HepG2 (cell line): ENCODE data around the gene SEMA4C. TPM values are rescaled to one million over a fixed set of nuclear protein-coding genes. Genes with fewer than 3 reads are reported as not detected.
A peak's percentile ranks its signal among the peaks of the same experiment; 100 is the strongest.
"Not testable (repeated sequence)": the region's sequence is repeated elsewhere in the genome, so short reads cannot be mapped to it uniquely, and the experiment has no call there.

Experiments
- ATAC-seq: fragments of 200-7000 bp; cut with Tn5 transposase; 3 replicates; pipeline ENCODE4 v1.9.1; 2020; ENCODE audit warnings: mild to moderate bottlenecking, moderate library complexity
- BruUV-seq: library from RNA; stranded (reverse); fragments of 400-500 nt; replicated peaks from 2 replicates; lab custom pipeline; 2021; lab: Mats Ljungman, UMichigan
- CTCF ChIA-PET: fragments of 300-600 bp; formaldehyde crosslinking; extraction: SDS; loops from one replicate; lab custom pipeline; 2021; ENCODE audit warnings: low total read pairs, inconsistent platforms, low intra/inter-chr PET ratio; lab: Yijun Ruan, JAX
- POLR2A ChIA-PET: fragments of 350-600 bp; sonication (Branson Sonifier 250); formaldehyde crosslinking; loops from one replicate; lab custom pipeline; 2020; ENCODE audit warnings: antibody characterized with exemption, inconsistent platforms; lab: Yijun Ruan, JAX
- DNase-seq: peaks from one replicate; pipeline ENCODE4 v3.0.0-alpha.2; 2015; ENCODE audit warnings: low spot score
- FAIRE-seq: peaks from 3 replicates; lab custom pipeline; 2011; peaks lifted over from hg19 to GRCh38; lab: Jason Lieb, UNC
- H2AFZ ChIP-seq: one replicate; pipeline ENCODE4 v1.6.1; 2011; ENCODE audit warnings: low read length, inconsistent platforms
- H3K27ac ChIP-seq: fragments of 300-600 bp; 3 replicates; pipeline ENCODE4 v1.8.0; 2011; ENCODE audit warnings: mixed run types, mild to moderate bottlenecking, mixed read lengths, low read length, inconsistent platforms; ENCODE audit not compliant: insufficient read depth; ENCODE audit errors: extremely low read length
- H3K27me3 ChIP-seq, 2 experiments: fragments of 200-600 bp in 1 of 2; 2 replicates in 1 of 2; 3 replicates in 1 of 2; pipeline versions ENCODE4 v1.6.0 to v1.8.0; 2011; ENCODE audit warnings: low read length in 2 of 2, mild to moderate bottlenecking in 2 of 2, moderate library complexity in 2 of 2, inconsistent platforms in 1 of 2; ENCODE audit not compliant: insufficient read depth in 2 of 2, control insufficient read depth in 1 of 2
- H3K36me3 ChIP-seq, 2 experiments: fragments of 200-600 bp in 1 of 2; replicated peaks in 1 of 2; 2 replicates in 1 of 2; 3 replicates in 1 of 2; pipeline versions ENCODE4 v1.5.1 to v1.8.0; 2011; ENCODE audit warnings: low read length in 2 of 2, inconsistent platforms in 1 of 2; ENCODE audit not compliant: insufficient read depth in 2 of 2, control insufficient read depth in 1 of 2
- H3K4me1 ChIP-seq: 2 replicates; pipeline ENCODE4 v1.5.1; 2012; ENCODE audit warnings: low read length, inconsistent platforms; ENCODE audit not compliant: insufficient read depth
- H3K4me2 ChIP-seq: 2 replicates; pipeline ENCODE4 v1.6.0; 2011; ENCODE audit warnings: low read depth, low read length, inconsistent platforms
- H3K4me3 ChIP-seq, 3 experiments: fragments of 200-600 bp in 1 of 3; sonication (generic), shearing (Covaris generic) in 1 of 3; replicated peaks in 1 of 3; 2 replicates each; pipeline ENCODE4 v1.5.1; 2011 to 2016; ENCODE audit warnings: low read length in 3 of 3, inconsistent platforms in 2 of 3, low read depth in 2 of 3, mild to moderate bottlenecking in 2 of 3, control low read depth in 1 of 3, mixed read lengths in 1 of 3; ENCODE audit not compliant: insufficient read depth in 1 of 3
- H3K79me2 ChIP-seq: one replicate; pipeline ENCODE4 v1.6.1; 2011; ENCODE audit warnings: low read length, inconsistent platforms; ENCODE audit not compliant: insufficient read depth
- H3K9ac ChIP-seq: 2 replicates; pipeline ENCODE4 v1.6.0; 2011; ENCODE audit warnings: mild to moderate bottlenecking, low read depth, low read length, inconsistent platforms; ENCODE audit not compliant: insufficient read depth
- H3K9me3 ChIP-seq: 2 replicates; pipeline ENCODE4 v1.5.1; 2012; ENCODE audit warnings: mild to moderate bottlenecking, low read length
- H4K20me1 ChIP-seq: 2 replicates; pipeline ENCODE4 v1.6.0; 2011; ENCODE audit warnings: inconsistent platforms, mild to moderate bottlenecking, low read length, moderate library complexity; ENCODE audit not compliant: insufficient read depth
- NR2F1 ChIP-seq, 2 experiments: fragments of 450-650 bp in 1 of 2; formaldehyde crosslinking in 1 of 2; IDR thresholded peaks; 2 replicates each; pipeline versions ENCODE4 v1.5.0 to v1.6.1; 2016 to 2020; ENCODE audit warnings: mild to moderate bottlenecking in 1 of 2, missing compliant biosample characterization in 1 of 2, missing genetic modification reagents in 1 of 2, moderate library complexity in 1 of 2
- NR2F6 ChIP-seq, 2 experiments: IDR thresholded peaks; 2 replicates each; pipeline ENCODE4 v1.6.1; 2016; ENCODE audit warnings: antibody characterized with exemption in 1 of 2, mild to moderate bottlenecking in 1 of 2
- PHF20 ChIP-seq: sonication (generic); formaldehyde crosslinking; IDR thresholded peaks from 2 replicates; pipeline ENCODE4 v1.5.0; 2020; ENCODE audit warnings: mild to moderate bottlenecking, missing genetic modification reagents
- WGBS: methylation state at CpG from one replicate; pipeline ENCODE4 v1.1.6; 2017; ENCODE audit warnings: low lambda C conversion rate; 5-methylcytosine and 5-hydroxymethylcytosine counted together
- in situ Hi-C: cut with HindIII; loops from 2 replicates; pipeline ENCODE4 v1.10.0; 2017; ENCODE audit warnings: low pct_unique_long_range_greater_than_20kb; ENCODE audit not compliant: extremely low pct_ligation_motif_present
- intact Hi-C: fragments of 100-400 bp; cut with micrococcal nuclease; formaldehyde crosslinking; loops from one replicate; pipeline ENCODE4 v1.10.0; 2022; ENCODE audit not compliant: unreplicated experiment
- polyA plus RNA-seq, 8 experiments: library from polyadenylated mRNA; depleted of rRNA in 3 of 8; stranded (reverse) in 7 of 8; unstranded in 1 of 8; fragments of >200 nt; fragmentation: Illumina TruSeq in 4 of 8; extraction: Trizol in 4 of 8; gene quantifications; 2 replicates each; pipeline versions ENCODE4 v1.2.1 to v1.2.3, GENCODE V29; 2011 to 2016; ENCODE audit warnings: low read depth in 4 of 8, missing spikeins in 1 of 8, mixed read lengths in 1 of 8; ENCODE audit not compliant: insufficient read depth in 1 of 8
- total RNA-seq, 5 experiments: library from RNA; depleted of rRNA; stranded (reverse); fragments of >200 nt; fragmentation: Illumina TruSeq; extraction: Trizol; gene quantifications; 2 replicates each; pipeline ENCODE4 v1.2.3, GENCODE V29; 2016; ENCODE audit warnings: low read depth in 1 of 5

SEMA4C gene
- total and polyA plus RNA-seq, 2 of the 13 experiments (the other 11 are each of a cell fraction or from before 2014, with no cell fraction given) = 25.9 to 46.6 TPM

DNA sequence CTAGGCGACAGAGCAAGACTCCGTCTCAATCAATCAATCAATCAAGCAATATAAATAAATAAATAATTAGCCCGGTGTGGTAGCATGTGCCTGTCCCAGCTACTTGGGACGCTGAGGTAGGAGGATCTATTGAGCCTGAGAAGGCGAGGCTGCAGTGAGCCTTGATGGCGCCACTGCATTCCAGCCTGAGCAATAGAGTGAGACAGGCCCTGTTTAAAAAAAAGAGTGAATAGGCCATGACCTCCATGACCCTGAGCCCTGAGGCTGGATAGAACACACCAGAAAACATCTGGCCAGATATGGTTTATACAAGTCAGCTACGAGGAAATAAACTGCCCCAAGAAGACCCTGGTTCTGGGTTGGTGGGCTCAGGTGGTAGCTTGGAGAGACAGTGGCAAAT lies 20.4 kb upstream of the SEMA4C start:
- H3K27me3 ChIP-seq = peaks cover 10 to 56% of the 10 kb centered on the region in 2 experiments; a peak in 4 of 5 replicates
- no peaks in the 10 kb centered on the region for H3K79me2 ChIP-seq
- WGBS = 50% methylated on average over 7 of the region's 7 CpGs
- ChIA-PET CTCF (no interaction called here), POLR2A (interaction anchor here (1.2 kb wide), 1 partner anchor 32 kb away, joined by 3 read pairs; the partner anchor contains the start of gene ANKRD39)
- no peak overlapping the region for H3K27ac ChIP-seq
- H3K4me3 ChIP-seq = no peak overlapping the region
- no peaks in the 10 kb centered on the region for H3K9me3 ChIP-seq
- no peak overlapping the region for H2AFZ ChIP-seq
- no TSS peak for BruUV-seq
- no peak overlapping the region for H3K4me2 ChIP-seq
- no peak overlapping the region for H3K9ac ChIP-seq
- intact Hi-C loops (no loop called here), in situ Hi-C loops (no loop called here)
- no peaks in the 10 kb centered on the region for H3K36me3 ChIP-seq
- DNase-seq = no peak
- no peak for FAIRE-seq
- ATAC-seq = no peak
- TF ChIP-seq PHF20 (CRISPR knock-in tag) (no peak), NR2F6 (IDR thresholded peaks at IDR 0.05) (peak; percentile 32), NR2F6 (CRISPR knock-in tag; IDR thresholded peaks at IDR 0.05) (no peak), NR2F1 (CRISPR knock-in tag; IDR thresholded peaks at IDR 0.05) (peak; percentile 24 to 42; a peak in 1 of 4 replicates)
- no peaks in the 10 kb centered on the region for H4K20me1 ChIP-seq
- no peaks in the 10 kb centered on the region for H3K4me1 ChIP-seq

DNA sequence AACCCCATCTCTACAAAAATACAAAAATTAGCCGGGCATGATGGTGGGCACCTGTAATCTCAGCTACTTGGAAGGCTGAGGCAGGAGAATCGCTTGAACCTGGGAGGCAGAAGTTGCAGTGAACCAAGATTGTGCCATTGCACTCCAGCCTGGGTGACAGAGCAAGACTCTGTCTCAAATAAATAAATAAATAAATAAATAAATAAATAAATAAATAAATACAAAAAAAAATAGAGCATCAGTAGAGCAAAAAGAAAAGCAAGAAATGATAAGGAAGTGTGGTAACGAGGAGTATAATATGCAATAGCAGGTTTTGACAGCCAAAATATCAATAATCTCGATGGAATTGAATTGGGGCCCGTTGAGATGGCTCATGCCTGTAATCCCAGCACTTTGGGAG lies 19.6 kb upstream of the SEMA4C start:
- H3K4me3 ChIP-seq, H3K9me3 ChIP-seq, H3K27ac ChIP-seq, H3K4me2 ChIP-seq, H4K20me1 ChIP-seq, H3K36me3 ChIP-seq, CTCF ChIA-PET, DNase-seq, in situ Hi-C loops, BruUV-seq, intact Hi-C loops, FAIRE-seq, H2AFZ ChIP-seq, H3K4me1 ChIP-seq, H3K79me2 ChIP-seq, ATAC-seq, H3K9ac ChIP-seq: not testable (repeated sequence)
- POLR2A ChIA-PET = interaction anchor here (1.2 kb wide), 1 partner anchor 32 kb away, joined by 3 read pairs; the partner anchor contains the start of gene ANKRD39
- 32% methylated on average over 5 of the region's 5 CpGs for WGBS
- peaks cover 16 to 59% of the 10 kb centered on the region in 2 experiments; a peak in 4 of 5 replicates for H3K27me3 ChIP-seq
